ENCODE measurements around the gene MAGI2.

Gene MAGI2

DNA sequence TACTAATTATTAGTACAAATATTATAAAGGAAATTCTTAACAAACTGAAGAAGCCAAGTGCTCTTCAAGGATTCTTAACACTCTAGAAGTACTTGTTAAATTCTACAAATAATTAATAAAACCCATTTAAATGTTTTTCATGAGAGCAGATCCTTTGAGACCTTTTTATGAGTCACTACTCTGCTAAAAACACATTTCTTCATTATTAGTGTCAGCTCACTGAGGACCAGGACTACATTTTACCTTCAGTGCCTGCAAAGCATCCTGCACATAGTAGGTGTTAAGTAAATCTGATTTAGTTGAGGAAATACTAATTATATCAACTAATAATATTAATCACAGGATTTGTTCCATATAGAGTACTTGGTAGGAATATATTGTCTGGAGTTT, 1381.3 kb downstream of the MAGI2 start:
- Histone ChIP-seq H3K27ac (no peak overlapping the region), H3K27me3 (peaks cover 10% of the 10 kb centered on the region), H3K36me3 (no peaks in the 10 kb centered on the region), H3K9me3 (no peaks in the 10 kb centered on the region), H3K4me1 (ENCODE audit: control insufficient read depth in 1 of 2, insufficient read depth in 1 of 2, low read depth in 1 of 2, low read length in 1 of 2) (no peaks in the 10 kb centered on the region), H3K4me3 (ENCODE audit: low read depth in 1 of 2, low read length in 1 of 2) (no peak overlapping the region)
- TF ChIP-seq, protein P1, sequence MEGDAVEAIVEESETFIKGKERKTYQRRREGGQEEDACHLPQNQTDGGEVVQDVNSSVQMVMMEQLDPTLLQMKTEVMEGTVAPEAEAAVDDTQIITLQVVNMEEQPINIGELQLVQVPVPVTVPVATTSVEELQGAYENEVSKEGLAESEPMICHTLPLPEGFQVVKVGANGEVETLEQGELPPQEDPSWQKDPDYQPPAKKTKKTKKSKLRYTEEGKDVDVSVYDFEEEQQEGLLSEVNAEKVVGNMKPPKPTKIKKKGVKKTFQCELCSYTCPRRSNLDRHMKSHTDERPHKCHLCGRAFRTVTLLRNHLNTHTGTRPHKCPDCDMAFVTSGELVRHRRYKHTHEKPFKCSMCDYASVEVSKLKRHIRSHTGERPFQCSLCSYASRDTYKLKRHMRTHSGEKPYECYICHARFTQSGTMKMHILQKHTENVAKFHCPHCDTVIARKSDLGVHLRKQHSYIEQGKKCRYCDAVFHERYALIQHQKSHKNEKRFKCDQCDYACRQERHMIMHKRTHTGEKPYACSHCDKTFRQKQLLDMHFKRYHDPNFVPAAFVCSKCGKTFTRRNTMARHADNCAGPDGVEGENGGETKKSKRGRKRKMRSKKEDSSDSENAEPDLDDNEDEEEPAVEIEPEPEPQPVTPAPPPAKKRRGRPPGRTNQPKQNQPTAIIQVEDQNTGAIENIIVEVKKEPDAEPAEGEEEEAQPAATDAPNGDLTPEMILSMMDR (IDR thresholded peaks at IDR 0.05) = no peak

DNA sequence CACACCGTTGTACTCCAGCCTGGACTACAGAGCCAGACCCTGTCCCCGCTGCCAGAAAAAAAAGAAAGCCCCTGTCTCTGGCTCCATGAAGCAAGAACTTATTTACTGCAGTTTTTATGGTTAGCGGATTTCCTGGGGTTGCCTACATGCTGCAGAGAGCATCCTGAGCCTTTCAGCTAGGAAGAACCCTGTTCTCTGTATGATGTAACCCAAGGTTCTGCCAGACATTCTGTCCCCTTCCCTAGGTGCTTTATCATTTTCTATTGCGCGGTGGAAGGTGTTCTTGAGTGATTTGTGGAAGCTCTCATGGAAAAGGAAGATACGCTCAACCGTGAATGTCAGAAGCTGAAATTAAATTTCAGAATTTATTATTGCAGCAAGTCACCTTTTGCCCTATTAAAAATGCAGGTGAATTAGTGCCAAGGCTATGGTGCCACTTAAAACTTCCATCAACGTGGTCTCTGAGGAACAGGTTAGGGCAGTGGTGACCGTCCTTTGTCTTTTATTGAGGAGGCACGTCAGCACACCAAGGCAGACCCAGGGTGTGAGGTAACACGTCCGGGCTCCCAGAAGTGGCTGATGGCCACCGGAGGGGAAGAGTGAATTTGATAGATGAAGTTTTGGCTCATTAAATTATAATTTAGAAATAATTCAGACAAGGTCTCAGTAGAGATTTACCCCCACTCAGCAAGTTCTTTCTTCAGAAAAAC, 1381.8 kb downstream of the MAGI2 start:
- Histone ChIP-seq H3K4me3 (ENCODE audit: low read depth in 1 of 2, low read length in 1 of 2) (no peak overlapping the region), H3K27me3 (peaks cover 10% of the 10 kb centered on the region), H3K36me3 (no peaks in the 10 kb centered on the region), H3K27ac (no peak overlapping the region), H3K9me3 (no peaks in the 10 kb centered on the region), H3K4me1 (ENCODE audit: control insufficient read depth in 1 of 2, insufficient read depth in 1 of 2, low read depth in 1 of 2, low read length in 1 of 2) (no peaks in the 10 kb centered on the region)
- TF ChIP-seq, protein P1 (IDR thresholded peaks at IDR 0.05) = no peak

DNA sequence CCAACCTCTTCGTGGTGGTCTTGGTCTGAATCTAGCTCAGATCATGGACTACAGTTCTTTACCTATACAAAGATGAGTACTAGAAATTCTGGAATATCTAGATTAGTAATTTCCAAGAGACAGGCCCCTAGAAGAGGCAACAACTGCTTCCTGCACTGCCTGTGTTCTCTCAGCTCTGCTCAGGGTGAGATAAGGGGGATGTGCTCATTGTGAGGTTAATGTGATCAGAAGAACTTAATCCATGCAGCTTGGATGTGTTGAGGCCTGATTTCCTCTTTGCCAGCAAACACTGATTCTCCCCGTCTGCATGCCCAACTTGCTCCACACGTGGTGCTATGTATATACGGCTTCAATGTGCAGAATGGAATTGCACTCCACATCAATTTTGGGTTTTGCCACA, 1386.9 kb downstream of the MAGI2 start:
- no peak overlapping the region for H3K27ac ChIP-seq
- no peaks in the 10 kb centered on the region for H3K27me3 ChIP-seq
- TF ChIP-seq, protein P1 (IDR thresholded peaks at IDR 0.05) = no peak

DNA sequence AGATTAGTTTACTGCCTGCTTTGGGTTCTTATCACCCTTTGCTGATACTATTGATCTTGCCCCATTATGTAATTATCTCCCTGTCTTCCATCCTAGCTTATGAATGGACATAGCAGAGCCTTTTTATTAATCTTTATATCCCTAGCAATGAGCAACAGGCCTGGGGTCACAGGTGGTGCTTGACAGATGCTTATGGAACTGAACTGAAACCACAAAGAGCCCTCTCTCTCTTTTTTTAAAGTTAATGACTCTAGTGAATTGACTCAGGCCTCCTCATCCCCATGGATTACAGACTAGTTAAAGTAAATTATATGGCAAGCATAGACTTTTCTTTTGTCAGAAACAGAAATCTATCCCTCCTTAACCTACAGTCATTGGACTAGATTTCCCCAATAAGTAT, 1389.7 kb downstream of the MAGI2 start:
- peaks cover 4% of the 10 kb centered on the region for H3K27me3 ChIP-seq
- no peaks in the 10 kb centered on the region for H3K36me3 ChIP-seq
- TF ChIP-seq, protein P1 (IDR thresholded peaks at IDR 0.05) = no peak
- no peaks in the 10 kb centered on the region for H3K4me1 ChIP-seq (ENCODE audit: control insufficient read depth in 1 of 2, insufficient read depth in 1 of 2, low read depth in 1 of 2, low read length in 1 of 2)
- no peak overlapping the region for H3K4me3 ChIP-seq (ENCODE audit: low read depth in 1 of 2, low read length in 1 of 2)
- no peak overlapping the region for H3K27ac ChIP-seq
- no peaks in the 10 kb centered on the region for H3K9me3 ChIP-seq

More for the DNA sequence above, 1386.9 kb downstream of the MAGI2 start:
- Histone ChIP-seq H3K4me3 (ENCODE audit: low read depth in 1 of 2, low read length in 1 of 2) (no peak overlapping the region), H3K4me1 (ENCODE audit: control insufficient read depth in 1 of 2, insufficient read depth in 1 of 2, low read depth in 1 of 2, low read length in 1 of 2) (no peaks in the 10 kb centered on the region), H3K36me3 (no peaks in the 10 kb centered on the region), H3K9me3 (no peaks in the 10 kb centered on the region)

DNA sequence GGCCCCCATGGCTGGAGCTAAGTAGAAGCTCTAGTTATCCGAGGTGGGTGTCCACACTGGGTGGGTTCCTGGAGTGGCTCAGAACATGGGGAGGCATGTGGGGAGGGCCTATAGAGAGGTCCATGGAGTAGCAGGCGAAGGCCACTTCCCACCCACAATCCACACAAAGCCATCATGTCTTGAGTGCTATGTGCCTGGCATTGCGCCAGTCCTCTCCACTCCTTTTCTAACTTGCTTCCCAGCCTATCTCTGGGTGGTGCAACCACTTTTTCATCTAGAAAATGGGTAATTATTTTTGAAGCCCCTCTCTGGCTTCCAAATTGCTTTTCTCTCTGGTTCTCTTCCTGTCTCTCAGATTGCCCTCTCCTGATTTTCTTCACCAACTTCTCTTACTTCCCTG, 1391.3 kb downstream of the MAGI2 start:
- Histone ChIP-seq H3K4me1 (ENCODE audit: control insufficient read depth in 1 of 2, insufficient read depth in 1 of 2, low read depth in 1 of 2, low read length in 1 of 2) (no peaks in the 10 kb centered on the region), H3K27ac (no peak overlapping the region), H3K36me3 (no peaks in the 10 kb centered on the region), H3K9me3 (no peaks in the 10 kb centered on the region), H3K4me3 (ENCODE audit: low read depth in 1 of 2, low read length in 1 of 2) (no peak overlapping the region), H3K27me3 (peaks cover 15% of the 10 kb centered on the region)
- TF ChIP-seq, protein P1 (IDR thresholded peaks at IDR 0.05) = no peak

All from neutrophil (primary cell).